ENCODE measurements around the gene DYNC1I2.

DNA sequence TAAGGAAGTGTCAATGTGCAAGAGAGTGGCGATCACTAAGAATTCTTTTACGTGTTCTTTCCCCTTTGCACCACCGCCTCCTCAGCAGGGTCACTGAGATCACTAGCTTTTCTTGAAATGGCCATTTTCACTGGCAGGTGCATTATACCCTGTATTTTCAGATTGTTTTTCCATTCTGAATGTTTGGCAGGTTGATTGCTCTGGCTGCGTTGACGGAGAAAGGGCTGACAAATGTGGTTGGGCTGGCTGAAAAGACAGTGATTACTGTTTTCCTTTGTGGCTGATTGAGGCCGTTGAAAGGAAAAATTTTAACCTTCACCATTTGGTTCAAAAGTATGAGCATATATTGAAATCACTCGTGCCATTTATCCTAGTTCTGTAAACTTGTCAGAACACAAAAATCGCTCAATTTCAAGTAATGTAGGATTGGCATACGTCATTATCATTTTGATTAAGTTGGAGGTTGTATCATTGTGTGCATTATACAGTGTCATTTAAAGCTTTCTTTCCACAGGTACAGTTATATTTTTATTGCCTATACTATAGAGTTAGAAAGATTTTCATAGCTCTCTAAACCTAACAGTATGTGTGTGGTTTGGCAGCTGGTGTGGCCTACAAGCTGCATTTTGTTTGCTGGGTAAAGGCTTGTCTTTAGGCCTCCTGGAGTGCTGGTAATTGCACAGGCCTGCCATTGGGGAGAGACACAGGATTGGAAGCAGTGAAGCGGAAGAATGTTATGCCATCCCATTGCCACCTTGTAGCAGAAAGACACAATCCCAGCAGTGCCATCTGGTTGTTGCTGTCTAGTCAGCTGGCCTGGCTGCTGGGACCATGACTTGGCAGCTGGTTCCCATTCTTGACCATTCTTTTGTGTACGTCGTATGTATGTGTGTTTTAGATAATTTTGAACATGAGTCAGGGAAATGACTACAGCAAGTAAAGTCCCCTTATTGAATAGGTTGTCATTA, 36.7 kb downstream of the DYNC1I2 start:
- no peak for TF ChIP-seq POLR2AphosphoS5 (IDR thresholded peaks at IDR 0.05; ENCODE audit: low read depth, low read length)
- TF ChIP-seq CTCF (IDR thresholded peaks at IDR 0.05), result no peak
- no peak for TF ChIP-seq SIN3A (IDR thresholded peaks at IDR 0.05; ENCODE audit: borderline replicate concordance, insufficient read depth, low read depth, low read length)
- no peak for TF ChIP-seq REST (IDR thresholded peaks at IDR 0.05; ENCODE audit: insufficient read depth in 1 of 2, low read depth in 2 of 2, low read length in 1 of 2)
- no peak for TF ChIP-seq TCF7L2 (IDR thresholded peaks at IDR 0.05; ENCODE audit: low read depth, low read length)

All from Panc1 (cell line).